Activated CD8-positive, alpha-beta memory T cell treated with anti-CD3 and anti-CD28 coated beads for 36 hours (primary cell): Measurements from ENCODE around the gene NTRK3. TPM values are rescaled to one million over a fixed set of nuclear protein-coding genes. Genes with fewer than 3 reads are reported as not detected.
"Not testable (repeated sequence)": the region's sequence is repeated elsewhere in the genome, so short reads cannot be mapped to it uniquely, and the experiment has no call there.

Source experiments
- CTCF ChIA-PET: fragments of 350-600 bp; sonication (Branson Sonifier 250); formaldehyde crosslinking; loops from one replicate; lab custom pipeline; 2021; ENCODE audit warnings: antibody characterized with exemption; lab: Charles Lee
- POLR2A ChIA-PET: fragments of 350-600 bp; sonication (Branson Sonifier 250); formaldehyde crosslinking; loops from one replicate; lab custom pipeline; 2021; ENCODE audit warnings: antibody characterized with exemption; lab: Charles Lee
- total RNA-seq, 2 experiments: library from RNA; stranded (reverse); gene quantifications; one replicate each; pipeline ENCODE4 v1.2.3, GENCODE V29; 2021

Gene NTRK3
- total RNA-seq, 2 experiments from 2014 or later, result not detected

- POLR2A ChIA-PET, result no interaction called here
These were observed 148.1 kb downstream of the NTRK3 start for GRCh38 chr15:88108477-88108876.

GRCh38 chr15:88106074-88106473, 150.5 kb downstream of the NTRK3 start:
- CTCF ChIA-PET, result no interaction called here

More at GRCh38 chr15:88108477-88108876, 148.1 kb downstream of the NTRK3 start:
- CTCF ChIA-PET, result no interaction called here

GRCh38 chr15:88104357-88104756, 152.2 kb downstream of the NTRK3 start:
- ChIA-PET POLR2A (no interaction called here), CTCF (no interaction called here)

More at GRCh38 chr15:88106074-88106473, 150.5 kb downstream of the NTRK3 start:
- POLR2A ChIA-PET, result no interaction called here

- ChIA-PET POLR2A (no interaction called here), CTCF (no interaction called here)
These were observed 156.4 kb downstream of the NTRK3 start for GRCh38 chr15:88100181-88100580.

- ChIA-PET CTCF (no interaction called here), POLR2A (no interaction called here)
These were observed 158.2 kb downstream of the NTRK3 start for GRCh38 chr15:88098361-88098760.

- CTCF ChIA-PET, result no interaction called here
- POLR2A ChIA-PET, result no interaction called here
These were observed 165.0 kb downstream of the NTRK3 start for GRCh38 chr15:88091444-88092016.

GRCh38 chr15:88090481-88091011, 166.0 kb downstream of the NTRK3 start:
- ChIA-PET CTCF (no interaction called here), POLR2A (no interaction called here)

- POLR2A ChIA-PET, result no interaction called here
- CTCF ChIA-PET, result no interaction called here
These were observed 166.8 kb downstream of the NTRK3 start for GRCh38 chr15:88089731-88090130.

GRCh38 chr15:88089024-88089620, 167.4 kb downstream of the NTRK3 start:
- POLR2A ChIA-PET, result no interaction called here
- CTCF ChIA-PET, result no interaction called here

GRCh38 chr15:88083811-88084760, 172.5 kb downstream of the NTRK3 start:
- CTCF ChIA-PET, result no interaction called here
- POLR2A ChIA-PET, result no interaction called here

- CTCF ChIA-PET, result no interaction called here
- POLR2A ChIA-PET, result no interaction called here
These were observed 175.9 kb downstream of the NTRK3 start for GRCh38 chr15:88080616-88081015.

- ChIA-PET CTCF (no interaction called here), POLR2A (no interaction called here)
These were observed 179.1 kb downstream of the NTRK3 start for GRCh38 chr15:88077296-88078020.

DNA sequence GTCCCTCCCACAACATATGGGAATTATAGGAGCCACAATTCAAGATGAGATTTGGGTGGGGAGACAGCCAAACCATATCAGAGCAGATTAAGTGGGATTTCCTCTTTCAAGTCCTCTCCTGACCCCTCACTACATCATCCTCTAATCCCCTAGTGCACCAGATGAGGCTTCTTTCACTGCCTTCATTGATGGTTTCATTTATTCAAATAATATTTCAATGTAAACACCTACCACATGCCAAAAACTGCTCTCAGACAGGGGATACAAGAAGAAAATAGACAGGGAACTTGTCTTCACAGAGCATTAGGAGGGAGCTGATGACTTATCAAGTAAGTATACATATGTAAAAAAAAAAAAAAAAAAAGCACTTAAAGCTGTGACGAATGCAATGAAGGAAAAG, 180.2 kb downstream of the NTRK3 start:
- ChIA-PET POLR2A (no interaction called here), CTCF (no interaction called here)

- ChIA-PET POLR2A (no interaction called here), CTCF (no interaction called here)
These were observed 181.4 kb downstream of the NTRK3 start for GRCh38 chr15:88075102-88075501.

DNA sequence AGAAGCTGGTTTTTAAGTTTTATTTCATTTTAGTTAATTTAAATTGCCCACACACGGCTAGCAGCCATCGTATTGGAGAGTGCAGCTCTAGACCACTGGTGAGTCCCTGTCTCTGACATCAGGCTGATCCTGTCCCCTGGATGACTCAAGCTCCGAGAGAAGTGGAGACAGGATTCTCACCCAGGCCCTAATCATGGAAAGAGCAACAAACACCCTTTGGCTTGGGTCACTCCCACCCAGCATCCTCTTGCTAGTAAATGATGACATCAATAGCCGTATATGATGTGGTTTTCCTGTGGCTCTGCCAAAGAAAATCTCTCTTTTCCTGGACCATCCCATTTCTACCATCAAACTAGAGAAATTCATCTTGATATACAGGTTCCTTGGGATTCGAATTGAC, 182.2 kb downstream of the NTRK3 start:
- ChIA-PET CTCF (no interaction called here), POLR2A (no interaction called here)

GRCh38 chr15:88073391-88073691, 183.2 kb downstream of the NTRK3 start:
- POLR2A ChIA-PET, result no interaction called here
- CTCF ChIA-PET, result no interaction called here

GRCh38 chr15:88072598-88073390, 183.7 kb downstream of the NTRK3 start:
- CTCF ChIA-PET, result no interaction called here
- POLR2A ChIA-PET, result no interaction called here

DNA sequence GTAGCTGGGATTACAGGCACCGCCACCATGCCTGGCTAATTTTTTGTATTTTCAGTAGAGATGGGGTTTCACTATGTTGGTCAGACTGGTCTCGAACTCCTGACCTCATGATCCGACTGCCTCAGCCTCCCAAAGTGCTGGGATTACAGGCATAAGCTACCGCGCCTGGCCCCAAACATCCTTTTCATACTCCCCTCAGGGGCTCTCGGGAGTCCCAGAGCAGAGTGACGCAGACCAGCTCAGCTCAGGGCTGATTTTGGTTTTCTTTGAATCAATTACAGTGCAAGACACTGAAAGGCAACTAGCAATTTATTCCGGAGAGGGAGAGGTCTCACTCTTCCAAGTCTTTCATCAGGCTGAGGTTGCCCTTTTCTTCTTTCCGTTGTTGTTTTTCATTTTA, 184.4 kb downstream of the NTRK3 start:
- POLR2A ChIA-PET, CTCF ChIA-PET: not testable (repeated sequence)

DNA sequence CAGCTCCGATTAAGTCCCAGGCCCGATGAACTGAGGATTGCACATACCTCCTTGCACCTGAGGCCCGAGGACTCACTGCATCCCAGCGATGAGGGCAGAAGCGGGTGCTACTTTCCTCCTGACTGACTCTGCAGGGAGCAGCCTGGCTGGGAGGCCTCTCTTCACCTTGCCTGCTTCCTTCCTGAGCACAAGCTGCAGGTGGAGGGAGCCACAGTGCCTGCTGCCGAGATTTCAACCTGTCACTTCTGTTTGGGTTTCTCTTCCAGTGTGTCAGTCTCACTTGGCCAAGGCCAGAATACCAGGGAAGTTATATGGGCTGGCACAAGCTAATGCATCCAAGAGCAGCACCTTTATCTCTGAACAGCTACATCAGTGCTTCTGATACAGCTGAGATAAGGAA, 185.4 kb downstream of the NTRK3 start:
- ChIA-PET CTCF (no interaction called here), POLR2A (no interaction called here)
